Measurements from ENCODE around the gene SLC1A3. TPM values are rescaled to one million over a fixed set of nuclear protein-coding genes. Genes with fewer than 3 reads are reported as not detected.
"Not testable (repeated sequence)": the region's sequence is repeated elsewhere in the genome, so short reads cannot be mapped to it uniquely, and the experiment has no call there.

The SLC1A3 gene
- total RNA-seq, 1 experiment from 2014 or later, result 28.9 TPM

GRCh38 chr5:36573438-36573837, 33.0 kb upstream of the SLC1A3 start:
- no peaks in the 10 kb centered on the region for H3K4me1 ChIP-seq (ENCODE audit: insufficient read depth, low read length, poor library complexity, severe bottlenecking)
- DNase-seq (ENCODE audit: low spot score), result no peak
- no peak for TF ChIP-seq CTCF (conservative IDR thresholded peaks at IDR 0.05; ENCODE audit: low read depth, low read length)
- TF ChIP-seq EZH2 (IDR thresholded peaks at IDR 0.05; ENCODE audit: borderline replicate concordance, low read depth, low read length, poor library complexity, severe bottlenecking), result no peak
- intact Hi-C loops (cut with micrococcal nuclease; ENCODE audit: unreplicated experiment), result no loop called here
- no peak overlapping the region for H3K27ac ChIP-seq (ENCODE audit: low read depth, low read length, poor library complexity, severe bottlenecking)
- no peaks in the 10 kb centered on the region for H3K27me3 ChIP-seq (replicated peaks; ENCODE audit: insufficient read depth, low read depth, low read length, poor library complexity)
- POLR2A ChIA-PET (ENCODE audit: low non-redundant PET), result no interaction called here
- H3K4me3 ChIP-seq (ENCODE audit: low read depth, low read length, poor library complexity, severe bottlenecking), result no peak overlapping the region
- H3K9me3 ChIP-seq (ENCODE audit: low read depth, low read length, poor library complexity, severe bottlenecking), result no peaks in the 10 kb centered on the region
- no TSS peak for BruUV-seq (replicated peaks)
- CTCF ChIA-PET, result no interaction called here
- no peaks in the 10 kb centered on the region for H3K36me3 ChIP-seq (ENCODE audit: insufficient read depth, low read length, poor library complexity, severe bottlenecking)

GRCh38 chr5:36575361-36575781, 31.0 kb upstream of the SLC1A3 start:
- Histone ChIP-seq H3K27me3 (replicated peaks; ENCODE audit: insufficient read depth, low read depth, low read length, poor library complexity) (no peaks in the 10 kb centered on the region), H3K36me3 (ENCODE audit: insufficient read depth, low read length, poor library complexity, severe bottlenecking) (no peaks in the 10 kb centered on the region), H3K4me1 (ENCODE audit: insufficient read depth, low read length, poor library complexity, severe bottlenecking) (no peaks in the 10 kb centered on the region), H3K4me3 (ENCODE audit: low read depth, low read length, poor library complexity, severe bottlenecking) (no peak overlapping the region), H3K27ac (ENCODE audit: low read depth, low read length, poor library complexity, severe bottlenecking) (no peak overlapping the region), H3K9me3 (ENCODE audit: low read depth, low read length, poor library complexity, severe bottlenecking) (no peaks in the 10 kb centered on the region)
- ChIA-PET CTCF (interaction anchor here (0.5 to 0.9 kb wide), 2 partner anchors 15 to 771 kb away, joined by 3 to 7 read pairs; no protein-coding TSS in a partner anchor), POLR2A (ENCODE audit: low non-redundant PET) (no interaction called here)
- DNase-seq (ENCODE audit: low spot score), result peak; percentile 37
- intact Hi-C loops (cut with micrococcal nuclease; ENCODE audit: unreplicated experiment), result no loop called here
- BruUV-seq (replicated peaks), result no TSS peak
- TF ChIP-seq CTCF (conservative IDR thresholded peaks at IDR 0.05; ENCODE audit: low read depth, low read length) (no peak), EZH2 (IDR thresholded peaks at IDR 0.05; ENCODE audit: borderline replicate concordance, low read depth, low read length, poor library complexity, severe bottlenecking) (no peak)

- Histone ChIP-seq H3K4me1 (ENCODE audit: insufficient read depth, low read length, poor library complexity, severe bottlenecking) (no peaks in the 10 kb centered on the region), H3K4me3 (ENCODE audit: low read depth, low read length, poor library complexity, severe bottlenecking) (no peak overlapping the region), H3K27ac (ENCODE audit: low read depth, low read length, poor library complexity, severe bottlenecking) (no peak overlapping the region), H3K36me3 (ENCODE audit: insufficient read depth, low read length, poor library complexity, severe bottlenecking) (no peaks in the 10 kb centered on the region), H3K9me3 (ENCODE audit: low read depth, low read length, poor library complexity, severe bottlenecking) (no peaks in the 10 kb centered on the region), H3K27me3 (replicated peaks; ENCODE audit: insufficient read depth, low read depth, low read length, poor library complexity) (no peaks in the 10 kb centered on the region)
- BruUV-seq (replicated peaks), result no TSS peak
- no peak for DNase-seq (ENCODE audit: low spot score)
- ChIA-PET POLR2A (ENCODE audit: low non-redundant PET) (no interaction called here), CTCF (no interaction called here)
- intact Hi-C loops (cut with micrococcal nuclease; ENCODE audit: unreplicated experiment), result no loop called here
- no peak for TF ChIP-seq CTCF (conservative IDR thresholded peaks at IDR 0.05; ENCODE audit: low read depth, low read length)
- no peak for TF ChIP-seq EZH2 (IDR thresholded peaks at IDR 0.05; ENCODE audit: borderline replicate concordance, low read depth, low read length, poor library complexity, severe bottlenecking)
Observed at GRCh38 chr5:36576721-36577120, 29.7 kb upstream of the SLC1A3 start.

- BruUV-seq (replicated peaks); H3K27me3 ChIP-seq (replicated peaks; ENCODE audit: insufficient read depth, low read depth, low read length, poor library complexity); H3K27ac ChIP-seq (ENCODE audit: low read depth, low read length, poor library complexity, severe bottlenecking); CTCF ChIA-PET; H3K9me3 ChIP-seq (ENCODE audit: low read depth, low read length, poor library complexity, severe bottlenecking); POLR2A ChIA-PET (ENCODE audit: low non-redundant PET); intact Hi-C loops (cut with micrococcal nuclease; ENCODE audit: unreplicated experiment); H3K4me3 ChIP-seq (ENCODE audit: low read depth, low read length, poor library complexity, severe bottlenecking); DNase-seq (ENCODE audit: low spot score); H3K36me3 ChIP-seq (ENCODE audit: insufficient read depth, low read length, poor library complexity, severe bottlenecking); H3K4me1 ChIP-seq (ENCODE audit: insufficient read depth, low read length, poor library complexity, severe bottlenecking): not testable (repeated sequence)
Observed at GRCh38 chr5:36579858-36580257, 26.5 kb upstream of the SLC1A3 start.

Measured in A673 (cell line).